ENCODE results near the gene ATG9B.

DNA sequence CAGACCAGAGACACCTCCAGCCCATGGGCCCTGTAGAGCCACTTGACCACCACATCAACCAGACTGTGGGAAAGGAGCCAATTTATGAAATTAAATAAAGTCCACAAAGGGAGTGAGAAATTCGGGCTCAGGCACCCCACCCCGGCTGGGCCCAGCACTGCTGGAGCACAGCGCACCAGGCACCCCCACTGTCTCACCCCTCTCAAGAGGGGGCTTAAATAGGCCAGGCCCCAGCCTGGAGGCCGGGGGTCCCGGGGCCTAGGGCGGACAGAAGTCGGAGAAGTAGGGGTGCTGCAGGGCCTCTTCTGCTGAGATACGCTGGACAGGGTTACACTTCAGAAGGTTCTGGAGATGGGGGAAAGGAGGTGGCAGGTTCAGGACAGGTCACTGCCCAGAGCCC lies 29.5 kb upstream of the ATG9B start:
- TF ChIP-seq, protein P1, sequence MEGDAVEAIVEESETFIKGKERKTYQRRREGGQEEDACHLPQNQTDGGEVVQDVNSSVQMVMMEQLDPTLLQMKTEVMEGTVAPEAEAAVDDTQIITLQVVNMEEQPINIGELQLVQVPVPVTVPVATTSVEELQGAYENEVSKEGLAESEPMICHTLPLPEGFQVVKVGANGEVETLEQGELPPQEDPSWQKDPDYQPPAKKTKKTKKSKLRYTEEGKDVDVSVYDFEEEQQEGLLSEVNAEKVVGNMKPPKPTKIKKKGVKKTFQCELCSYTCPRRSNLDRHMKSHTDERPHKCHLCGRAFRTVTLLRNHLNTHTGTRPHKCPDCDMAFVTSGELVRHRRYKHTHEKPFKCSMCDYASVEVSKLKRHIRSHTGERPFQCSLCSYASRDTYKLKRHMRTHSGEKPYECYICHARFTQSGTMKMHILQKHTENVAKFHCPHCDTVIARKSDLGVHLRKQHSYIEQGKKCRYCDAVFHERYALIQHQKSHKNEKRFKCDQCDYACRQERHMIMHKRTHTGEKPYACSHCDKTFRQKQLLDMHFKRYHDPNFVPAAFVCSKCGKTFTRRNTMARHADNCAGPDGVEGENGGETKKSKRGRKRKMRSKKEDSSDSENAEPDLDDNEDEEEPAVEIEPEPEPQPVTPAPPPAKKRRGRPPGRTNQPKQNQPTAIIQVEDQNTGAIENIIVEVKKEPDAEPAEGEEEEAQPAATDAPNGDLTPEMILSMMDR (IDR thresholded peaks at IDR 0.05): no peak
- TF ChIP-seq POLR2A (IDR thresholded peaks at IDR 0.05): no peak

Measured in uterus (tissue), 2 donors.